GM12801 (cell line): ENCODE results near the gene FADS1.

Source experiments
- TF ChIP-seq, protein P1 (sequence below): IDR thresholded peaks from one replicate; pipeline ENCODE4 v1.5.1; 2011; ENCODE audit warnings: control low read depth; ENCODE audit not compliant: insufficient read length; ENCODE audit errors: extremely low read depth

Gene FADS1

DNA sequence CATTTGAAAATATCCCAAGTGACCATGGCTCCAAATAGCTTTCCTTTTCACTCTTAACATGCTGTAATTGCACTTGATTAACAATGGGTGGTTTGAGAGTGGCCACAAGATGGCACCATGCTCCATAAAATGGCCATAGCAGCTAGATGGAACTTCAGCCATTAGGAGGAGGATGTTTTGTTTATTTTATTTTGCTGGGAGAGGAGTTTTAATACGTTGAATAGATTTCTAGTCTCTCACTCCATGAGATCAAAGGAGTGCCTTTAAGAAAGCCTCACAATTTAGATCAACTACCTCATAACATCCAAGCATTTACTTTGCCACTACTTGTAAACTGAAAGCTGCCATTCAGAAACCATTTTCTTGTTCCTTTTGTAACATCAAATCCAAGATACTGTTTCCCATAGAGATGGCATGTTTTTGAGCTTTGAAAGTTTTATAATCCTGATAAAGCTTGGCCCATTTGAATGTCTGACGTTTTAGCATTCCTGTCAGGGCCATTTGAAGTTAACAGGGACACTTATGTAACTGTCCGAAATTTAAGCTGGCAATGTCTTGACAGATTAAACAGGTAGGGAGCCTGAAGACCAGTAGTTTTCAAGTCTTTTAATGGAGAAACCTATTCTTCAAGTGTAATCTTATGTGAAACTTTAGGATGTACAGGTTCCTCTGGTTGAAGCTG is 19.4 kb downstream of the FADS1 start:
- TF ChIP-seq, protein P1, sequence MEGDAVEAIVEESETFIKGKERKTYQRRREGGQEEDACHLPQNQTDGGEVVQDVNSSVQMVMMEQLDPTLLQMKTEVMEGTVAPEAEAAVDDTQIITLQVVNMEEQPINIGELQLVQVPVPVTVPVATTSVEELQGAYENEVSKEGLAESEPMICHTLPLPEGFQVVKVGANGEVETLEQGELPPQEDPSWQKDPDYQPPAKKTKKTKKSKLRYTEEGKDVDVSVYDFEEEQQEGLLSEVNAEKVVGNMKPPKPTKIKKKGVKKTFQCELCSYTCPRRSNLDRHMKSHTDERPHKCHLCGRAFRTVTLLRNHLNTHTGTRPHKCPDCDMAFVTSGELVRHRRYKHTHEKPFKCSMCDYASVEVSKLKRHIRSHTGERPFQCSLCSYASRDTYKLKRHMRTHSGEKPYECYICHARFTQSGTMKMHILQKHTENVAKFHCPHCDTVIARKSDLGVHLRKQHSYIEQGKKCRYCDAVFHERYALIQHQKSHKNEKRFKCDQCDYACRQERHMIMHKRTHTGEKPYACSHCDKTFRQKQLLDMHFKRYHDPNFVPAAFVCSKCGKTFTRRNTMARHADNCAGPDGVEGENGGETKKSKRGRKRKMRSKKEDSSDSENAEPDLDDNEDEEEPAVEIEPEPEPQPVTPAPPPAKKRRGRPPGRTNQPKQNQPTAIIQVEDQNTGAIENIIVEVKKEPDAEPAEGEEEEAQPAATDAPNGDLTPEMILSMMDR, result no peak

DNA sequence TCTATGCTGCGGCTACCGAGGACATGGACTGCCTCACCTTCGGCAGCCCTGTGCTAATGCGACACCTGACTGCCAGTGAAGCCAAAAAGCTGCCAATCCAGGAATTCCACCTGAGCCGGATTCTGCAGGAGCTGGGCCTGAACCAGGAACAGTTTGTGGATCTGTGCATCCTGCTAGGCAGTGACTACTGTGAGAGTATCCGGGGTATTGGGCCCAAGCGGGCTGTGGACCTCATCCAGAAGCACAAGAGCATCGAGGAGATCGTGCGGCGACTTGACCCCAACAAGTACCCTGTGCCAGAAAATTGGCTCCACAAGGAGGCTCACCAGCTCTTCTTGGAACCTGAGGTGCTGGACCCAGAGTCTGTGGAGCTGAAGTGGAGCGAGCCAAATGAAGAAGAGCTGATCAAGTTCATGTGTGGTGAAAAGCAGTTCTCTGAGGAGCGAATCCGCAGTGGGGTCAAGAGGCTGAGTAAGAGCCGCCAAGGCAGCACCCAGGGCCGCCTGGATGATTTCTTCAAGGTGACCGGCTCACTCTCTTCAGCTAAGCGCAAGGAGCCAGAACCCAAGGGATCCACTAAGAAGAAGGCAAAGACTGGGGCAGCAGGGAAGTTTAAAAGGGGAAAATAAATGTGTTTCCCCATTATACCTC is 20.8 kb downstream of the FADS1 start:
- TF ChIP-seq, protein P1, result no peak

DNA sequence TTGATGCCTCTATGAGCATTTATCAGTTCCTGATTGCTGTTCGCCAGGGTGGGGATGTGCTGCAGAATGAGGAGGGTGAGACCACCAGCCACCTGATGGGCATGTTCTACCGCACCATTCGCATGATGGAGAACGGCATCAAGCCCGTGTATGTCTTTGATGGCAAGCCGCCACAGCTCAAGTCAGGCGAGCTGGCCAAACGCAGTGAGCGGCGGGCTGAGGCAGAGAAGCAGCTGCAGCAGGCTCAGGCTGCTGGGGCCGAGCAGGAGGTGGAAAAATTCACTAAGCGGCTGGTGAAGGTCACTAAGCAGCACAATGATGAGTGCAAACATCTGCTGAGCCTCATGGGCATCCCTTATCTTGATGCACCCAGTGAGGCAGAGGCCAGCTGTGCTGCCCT is 21.3 kb downstream of the FADS1 start:
- TF ChIP-seq, protein P1, result no peak

DNA sequence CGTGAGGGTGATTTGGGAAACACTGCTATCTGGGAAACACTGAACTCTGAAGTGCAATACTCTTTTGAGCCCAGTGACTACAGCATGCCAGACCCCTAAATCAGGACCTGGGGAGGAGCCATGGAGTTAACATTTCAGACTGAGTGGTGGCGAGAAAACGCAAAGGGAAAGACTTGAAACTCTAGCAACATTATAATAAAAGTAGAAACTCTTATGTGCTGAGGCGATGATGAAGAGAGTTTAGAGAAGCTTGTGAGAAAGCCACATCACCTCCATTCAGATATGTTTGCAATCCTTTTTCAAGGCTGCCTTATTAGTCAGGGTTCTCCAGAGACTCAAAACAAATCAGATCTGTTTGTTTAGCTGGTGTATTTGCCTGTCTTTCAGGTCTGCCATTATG is 22.2 kb downstream of the FADS1 start:
- TF ChIP-seq, protein P1, result no peak

DNA sequence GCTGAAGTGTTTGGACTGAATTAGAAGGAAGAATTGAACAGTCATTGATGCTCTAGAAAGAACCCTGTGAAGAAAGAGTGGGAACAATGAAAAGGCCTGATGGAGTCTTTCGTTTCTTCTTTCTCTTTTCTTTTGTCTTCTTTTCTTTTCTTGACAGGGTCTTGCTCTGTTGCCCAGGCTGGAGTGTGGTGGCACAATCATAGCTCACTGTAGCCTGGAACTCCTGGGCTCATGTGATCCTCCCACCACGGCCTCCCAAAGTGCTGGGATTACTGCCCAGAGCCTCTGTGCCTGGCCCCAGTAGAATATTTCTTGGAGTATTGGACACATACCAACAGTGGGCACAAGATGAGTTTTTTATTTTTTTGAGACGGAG is 23.0 kb downstream of the FADS1 start:
- TF ChIP-seq, protein P1, result no peak

DNA sequence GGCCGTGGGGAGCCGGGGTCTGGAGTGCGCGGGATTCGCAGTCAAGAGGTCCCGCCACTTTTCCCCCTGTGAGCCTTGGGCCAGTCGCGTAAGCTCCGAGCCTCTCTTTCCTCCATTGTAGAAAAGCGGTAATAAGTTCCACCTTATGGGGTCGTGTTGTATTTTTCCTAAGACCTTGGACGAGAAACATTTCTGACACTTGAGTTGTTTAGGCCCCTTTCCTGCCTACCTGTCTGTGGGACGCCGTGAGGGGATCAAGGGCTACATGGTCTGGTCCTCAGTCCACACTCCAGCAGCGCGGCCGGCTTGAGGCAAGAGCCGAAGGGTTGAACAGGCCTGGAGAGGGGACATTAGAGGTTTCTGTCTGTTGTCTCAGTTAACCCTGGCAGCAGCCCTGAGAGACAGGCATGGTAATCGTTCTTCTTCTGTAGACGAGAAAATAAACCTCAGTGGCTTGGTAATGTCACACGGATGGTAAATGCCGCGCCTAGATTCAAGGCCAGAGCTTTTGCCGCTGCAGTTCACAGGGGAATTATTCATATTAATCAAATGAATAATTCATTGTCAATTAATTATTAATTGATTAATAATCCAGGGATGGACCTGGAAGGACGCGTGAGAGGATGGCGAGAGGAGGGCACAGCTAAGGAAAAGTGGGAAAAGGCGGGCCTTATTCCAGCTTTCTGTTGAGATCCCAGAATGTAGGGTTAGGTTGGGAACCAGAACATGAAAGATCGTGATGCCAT is 23.5 kb downstream of the FADS1 start:
- TF ChIP-seq, protein P1, result no peak

DNA sequence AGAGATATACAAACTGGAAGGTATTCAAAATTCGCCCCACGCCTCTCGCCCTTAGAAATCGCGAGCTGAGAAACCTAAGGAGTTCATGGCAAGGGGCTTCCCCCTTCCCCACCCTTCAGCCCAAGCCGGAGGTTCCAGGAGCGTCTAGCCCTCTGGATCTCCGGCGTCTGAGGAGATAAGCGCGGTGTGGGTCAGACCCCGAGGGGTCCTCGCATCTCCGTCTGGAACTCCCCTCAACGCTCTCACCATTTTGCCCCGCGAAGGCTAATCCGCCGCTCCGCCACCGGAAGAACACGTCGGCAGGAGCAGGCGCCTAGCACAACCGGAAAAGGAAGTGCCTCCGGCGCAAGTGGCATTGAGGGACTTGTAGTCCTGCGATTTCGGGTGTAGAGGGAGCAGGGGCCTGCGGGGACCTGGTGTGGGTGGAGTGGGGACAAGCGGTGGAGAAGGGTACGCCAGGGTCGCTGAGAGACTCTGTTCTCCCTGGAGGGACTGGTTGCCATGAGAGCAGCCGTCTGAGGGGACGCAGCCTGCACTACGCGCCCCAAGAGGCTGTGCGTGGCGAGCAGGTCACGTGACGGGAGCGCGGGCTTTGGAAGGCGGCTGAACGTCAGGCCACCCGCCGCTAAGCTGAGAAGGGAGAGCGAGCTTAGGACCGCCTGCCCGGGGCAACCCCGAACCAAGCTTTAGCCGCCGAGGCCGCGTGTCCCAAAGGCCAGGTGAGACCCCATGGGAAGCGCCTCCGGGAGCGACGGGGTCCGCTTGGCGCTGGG is 24.3 kb downstream of the FADS1 start, which contains the start of the genes FEN1 and TMEM258:
Gene FEN1, plus strand, starts transcription at position 602 of the 773 bp plus-strand sequence. CDS start 2,451 bp downstream, outside the sequence.
Gene TMEM258, minus strand, starts transcription at position 290 of the 773 bp plus-strand sequence. Its CDS starts 41 bp downstream, at position 249.
- TF ChIP-seq, protein P1, result no peak
